Neural cell (in vitro differentiated cells): ENCODE results near the gene GLB1L. TPM values are rescaled to one million over a fixed set of nuclear protein-coding genes. Genes with fewer than 3 reads are reported as not detected.

Experiments
- H2AFZ ChIP-seq: fragments of 200-600, 300-800 bp; sonication (generic), shearing (Covaris generic); 2 replicates; pipeline ENCODE4 v1.6.0; 2014; ENCODE audit warnings: low read depth, mild to moderate bottlenecking, antibody characterized with exemption, low read length, moderate library complexity
- H3F3A ChIP-seq: fragments of 200-600 bp; shearing (Covaris generic); 2 replicates; pipeline ENCODE4 v1.6.1; 2016; ENCODE audit warnings: mild to moderate bottlenecking, moderate library complexity, mixed read lengths, antibody characterized with exemption, low read length; ENCODE audit not compliant: insufficient read depth, poor library complexity, severe bottlenecking
- H3K27ac ChIP-seq: fragments of 200-600, 300-800 bp; sonication (generic), shearing (Covaris generic); 2 replicates; pipeline ENCODE4 v1.5.1; 2014; ENCODE audit warnings: mild to moderate bottlenecking, low read length, moderate library complexity
- H3K27me3 ChIP-seq: fragments of 300-800, 200-600 bp; sonication (generic), shearing (Covaris generic); 2 replicates; pipeline ENCODE4 v1.6.0; 2014; ENCODE audit warnings: mild to moderate bottlenecking, low read depth, low read length, moderate library complexity; ENCODE audit not compliant: insufficient read depth
- H3K36me3 ChIP-seq: fragments of 300-800, 200-600 bp; sonication (generic), shearing (Covaris generic); 2 replicates; pipeline ENCODE4 v1.5.1; 2014; ENCODE audit warnings: mild to moderate bottlenecking, antibody characterized with exemption, low read length, moderate library complexity; ENCODE audit not compliant: insufficient read depth
- H3K4me2 ChIP-seq: fragments of 300-800, 200-600 bp; sonication (generic), shearing (Covaris generic); 2 replicates; pipeline ENCODE4 v1.6.0; 2014; ENCODE audit warnings: mild to moderate bottlenecking, low read length
- H3K4me3 ChIP-seq: fragments of 300-800, 200-600 bp; sonication (generic), shearing (Covaris generic); 2 replicates; pipeline ENCODE4 v1.5.1; 2014; ENCODE audit warnings: mild to moderate bottlenecking, low read length, moderate library complexity
- H3K79me2 ChIP-seq: fragments of 200-600 bp; shearing (Covaris generic); replicated peaks from 2 replicates; pipeline ENCODE4 v1.6.0; 2014; ENCODE audit warnings: mild to moderate bottlenecking, low read length, moderate library complexity; ENCODE audit not compliant: insufficient read depth
- H3K9ac ChIP-seq: fragments of 300-800, 200-600 bp; sonication (generic), shearing (Covaris generic); 2 replicates; pipeline ENCODE4 v1.6.1; 2016; ENCODE audit warnings: mild to moderate bottlenecking, low read length, mixed read lengths
- H3K9me2 ChIP-seq: fragments of 200-600 bp; shearing (Covaris generic); 2 replicates; pipeline ENCODE4 v1.6.1; 2016; ENCODE audit warnings: mild to moderate bottlenecking, low read length, mixed read lengths; ENCODE audit not compliant: insufficient read depth
- H3K9me3 ChIP-seq: fragments of 200-600, 300-800 bp; sonication (generic), shearing (Covaris generic); 2 replicates; pipeline ENCODE4 v1.6.1; 2016; ENCODE audit warnings: mild to moderate bottlenecking, mixed run types, low read length, moderate library complexity, mixed read lengths
- H4K20me1 ChIP-seq: fragments of 200-600 bp; shearing (Covaris generic); 2 replicates; pipeline ENCODE4 v1.6.1; 2016; ENCODE audit warnings: mild to moderate bottlenecking, mixed run types; ENCODE audit not compliant: insufficient read depth
- EP300 ChIP-seq: fragments of 450-650 bp; conservative IDR thresholded peaks from 2 replicates; pipeline ENCODE4 v1.6.1; 2014; ENCODE audit warnings: antibody characterized with exemption, mild to moderate bottlenecking, moderate library complexity; ENCODE audit not compliant: poor library complexity, severe bottlenecking
- EZH2 ChIP-seq: fragments of 200-600, 300-800 bp; shearing (Covaris generic), sonication (generic); IDR thresholded peaks from 2 replicates; pipeline ENCODE4 v1.6.1; 2014; ENCODE audit warnings: antibody characterized with exemption, low read length, borderline replicate concordance, mild to moderate bottlenecking; ENCODE audit not compliant: insufficient read depth, poor library complexity, severe bottlenecking
- MXI1 ChIP-seq: fragments of 450-650 bp; conservative IDR thresholded peaks from 2 replicates; pipeline ENCODE4 v1.6.1; 2014; ENCODE audit warnings: antibody characterized with exemption, mild to moderate bottlenecking; ENCODE audit not compliant: poor library complexity, severe bottlenecking
- POLR2AphosphoS5 ChIP-seq: IDR thresholded peaks from 2 replicates; pipeline ENCODE4 v1.6.1; 2012
- RAD21 ChIP-seq: fragments of 450-650 bp; conservative IDR thresholded peaks from 2 replicates; pipeline ENCODE4 v1.6.1; 2014; ENCODE audit warnings: antibody characterized with exemption, mild to moderate bottlenecking, moderate library complexity
- SMC3 ChIP-seq: fragments of 450-650 bp; conservative IDR thresholded peaks from 2 replicates; pipeline ENCODE4 v1.6.1; 2014; ENCODE audit warnings: antibody characterized with exemption, mild to moderate bottlenecking, moderate library complexity; ENCODE audit not compliant: poor library complexity
- TAF1 ChIP-seq: IDR thresholded peaks from 2 replicates; pipeline ENCODE4 v1.6.1; 2012; ENCODE audit warnings: low read depth
- polyA plus RNA-seq: library from polyadenylated mRNA; depleted of rRNA; stranded (reverse); fragments of >200 nt; gene quantifications from 2 replicates; pipeline ENCODE4 v1.2.3, GENCODE V29; 2014
- TF ChIP-seq, protein P1 (sequence below): fragments of 450-650 bp; IDR thresholded peaks from 2 replicates; pipeline ENCODE4 v1.5.1; 2014; ENCODE audit warnings: antibody characterized with exemption, mild to moderate bottlenecking, moderate library complexity; ENCODE audit not compliant: poor library complexity, severe bottlenecking
- TF ChIP-seq, protein P2 (sequence below): IDR thresholded peaks from 2 replicates; pipeline ENCODE4 v1.6.1; 2012; ENCODE audit warnings: borderline replicate concordance

Gene GLB1L
- polyA plus RNA-seq, 1 donor from 2014 or later: 12.9 TPM

GRCh38 chr2:219282375-219282774 is 37.1 kb upstream of the GLB1L start:
- Histone ChIP-seq H3K9ac (no peak overlapping the region), H3K36me3 (no peaks in the 10 kb centered on the region), H3K27me3 (no peaks in the 10 kb centered on the region), H2AFZ (no peak overlapping the region), H3K27ac (no peak overlapping the region), H3K9me3 (no peaks in the 10 kb centered on the region), H3K9me2 (no peaks in the 10 kb centered on the region), H3F3A (peaks cover 10% of the 10 kb centered on the region), H4K20me1 (no peaks in the 10 kb centered on the region), H3K4me2 (no peak overlapping the region), H3K4me3 (no peak overlapping the region), H3K79me2 (no peaks in the 10 kb centered on the region)
- TF ChIP-seq POLR2AphosphoS5: no peak
- TF ChIP-seq EZH2: no peak
- no peak for TF ChIP-seq MXI1

DNA sequence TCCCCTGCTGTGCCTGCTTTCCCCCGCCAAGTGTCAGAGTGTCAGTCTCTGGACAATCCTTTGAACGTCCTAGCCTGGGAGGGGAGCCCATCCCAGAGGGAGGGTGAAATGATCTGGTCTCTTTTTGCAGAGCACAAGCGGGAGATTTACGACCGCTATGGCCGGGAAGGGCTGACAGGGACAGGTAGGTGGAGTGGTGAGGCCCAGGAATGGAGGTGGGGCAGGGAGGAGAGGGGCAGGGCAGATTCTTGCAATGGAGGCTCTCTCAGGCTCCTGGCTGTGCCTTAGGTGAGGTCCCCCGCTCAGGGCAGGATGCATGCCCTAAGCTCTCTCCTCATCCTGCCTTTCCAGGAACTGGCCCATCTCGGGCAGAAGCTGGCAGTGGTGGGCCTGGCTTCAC is 36.3 kb upstream of the GLB1L start:
- no peaks in the 10 kb centered on the region for H3K9me2 ChIP-seq
- H3K4me3 ChIP-seq: no peak overlapping the region
- no peaks in the 10 kb centered on the region for H4K20me1 ChIP-seq
- H3K79me2 ChIP-seq: no peaks in the 10 kb centered on the region
- no peaks in the 10 kb centered on the region for H3K27me3 ChIP-seq
- TF ChIP-seq RAD21 (no peak), EP300 (no peak), SMC3 (no peak), MXI1 (no peak), POLR2AphosphoS5 (no peak), TAF1 (no peak), EZH2 (no peak)
- TF ChIP-seq, protein P1, sequence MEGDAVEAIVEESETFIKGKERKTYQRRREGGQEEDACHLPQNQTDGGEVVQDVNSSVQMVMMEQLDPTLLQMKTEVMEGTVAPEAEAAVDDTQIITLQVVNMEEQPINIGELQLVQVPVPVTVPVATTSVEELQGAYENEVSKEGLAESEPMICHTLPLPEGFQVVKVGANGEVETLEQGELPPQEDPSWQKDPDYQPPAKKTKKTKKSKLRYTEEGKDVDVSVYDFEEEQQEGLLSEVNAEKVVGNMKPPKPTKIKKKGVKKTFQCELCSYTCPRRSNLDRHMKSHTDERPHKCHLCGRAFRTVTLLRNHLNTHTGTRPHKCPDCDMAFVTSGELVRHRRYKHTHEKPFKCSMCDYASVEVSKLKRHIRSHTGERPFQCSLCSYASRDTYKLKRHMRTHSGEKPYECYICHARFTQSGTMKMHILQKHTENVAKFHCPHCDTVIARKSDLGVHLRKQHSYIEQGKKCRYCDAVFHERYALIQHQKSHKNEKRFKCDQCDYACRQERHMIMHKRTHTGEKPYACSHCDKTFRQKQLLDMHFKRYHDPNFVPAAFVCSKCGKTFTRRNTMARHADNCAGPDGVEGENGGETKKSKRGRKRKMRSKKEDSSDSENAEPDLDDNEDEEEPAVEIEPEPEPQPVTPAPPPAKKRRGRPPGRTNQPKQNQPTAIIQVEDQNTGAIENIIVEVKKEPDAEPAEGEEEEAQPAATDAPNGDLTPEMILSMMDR: no peak
- TF ChIP-seq, protein P2, sequence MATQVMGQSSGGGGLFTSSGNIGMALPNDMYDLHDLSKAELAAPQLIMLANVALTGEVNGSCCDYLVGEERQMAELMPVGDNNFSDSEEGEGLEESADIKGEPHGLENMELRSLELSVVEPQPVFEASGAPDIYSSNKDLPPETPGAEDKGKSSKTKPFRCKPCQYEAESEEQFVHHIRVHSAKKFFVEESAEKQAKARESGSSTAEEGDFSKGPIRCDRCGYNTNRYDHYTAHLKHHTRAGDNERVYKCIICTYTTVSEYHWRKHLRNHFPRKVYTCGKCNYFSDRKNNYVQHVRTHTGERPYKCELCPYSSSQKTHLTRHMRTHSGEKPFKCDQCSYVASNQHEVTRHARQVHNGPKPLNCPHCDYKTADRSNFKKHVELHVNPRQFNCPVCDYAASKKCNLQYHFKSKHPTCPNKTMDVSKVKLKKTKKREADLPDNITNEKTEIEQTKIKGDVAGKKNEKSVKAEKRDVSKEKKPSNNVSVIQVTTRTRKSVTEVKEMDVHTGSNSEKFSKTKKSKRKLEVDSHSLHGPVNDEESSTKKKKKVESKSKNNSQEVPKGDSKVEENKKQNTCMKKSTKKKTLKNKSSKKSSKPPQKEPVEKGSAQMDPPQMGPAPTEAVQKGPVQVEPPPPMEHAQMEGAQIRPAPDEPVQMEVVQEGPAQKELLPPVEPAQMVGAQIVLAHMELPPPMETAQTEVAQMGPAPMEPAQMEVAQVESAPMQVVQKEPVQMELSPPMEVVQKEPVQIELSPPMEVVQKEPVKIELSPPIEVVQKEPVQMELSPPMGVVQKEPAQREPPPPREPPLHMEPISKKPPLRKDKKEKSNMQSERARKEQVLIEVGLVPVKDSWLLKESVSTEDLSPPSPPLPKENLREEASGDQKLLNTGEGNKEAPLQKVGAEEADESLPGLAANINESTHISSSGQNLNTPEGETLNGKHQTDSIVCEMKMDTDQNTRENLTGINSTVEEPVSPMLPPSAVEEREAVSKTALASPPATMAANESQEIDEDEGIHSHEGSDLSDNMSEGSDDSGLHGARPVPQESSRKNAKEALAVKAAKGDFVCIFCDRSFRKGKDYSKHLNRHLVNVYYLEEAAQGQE: no peak
- H3K4me2 ChIP-seq: no peak overlapping the region
- H3K27ac ChIP-seq: no peak overlapping the region
- H3K9ac ChIP-seq: no peak overlapping the region
- no peak overlapping the region for H2AFZ ChIP-seq
- H3K36me3 ChIP-seq: no peaks in the 10 kb centered on the region
- H3F3A ChIP-seq: peaks cover 10% of the 10 kb centered on the region
- H3K9me3 ChIP-seq: no peaks in the 10 kb centered on the region

- Histone ChIP-seq H4K20me1 (no peaks in the 10 kb centered on the region), H3K4me3 (peak overlapping the region; percentile 74), H3K27me3 (no peaks in the 10 kb centered on the region), H3K27ac (no peak overlapping the region), H3K9me2 (no peaks in the 10 kb centered on the region), H3K36me3 (no peaks in the 10 kb centered on the region), H3K4me2 (no peak overlapping the region), H3K9me3 (no peaks in the 10 kb centered on the region), H2AFZ (no peak overlapping the region), H3F3A (peaks cover 10% of the 10 kb centered on the region), H3K9ac (peak overlapping the region; percentile 82), H3K79me2 (no peaks in the 10 kb centered on the region)
- no peak for TF ChIP-seq EZH2
- TF ChIP-seq, protein P1: no peak
- no peak for TF ChIP-seq RAD21
- no peak for TF ChIP-seq TAF1
- TF ChIP-seq EP300: no peak
Measured at GRCh38 chr2:219280651-219281050, 35.4 kb upstream of the GLB1L start.
